HG03045 (cell line): ENCODE measurements around the gene CERS6.
"Not testable (repeated sequence)": the region's sequence is repeated elsewhere in the genome, so short reads cannot be mapped to it uniquely, and the experiment has no call there.

Source experiments
- ATAC-seq: cut with Tn5 transposase; IDR thresholded peaks from one replicate; pipeline ENCODE4 v1.9.1; 2021; ENCODE audit warnings: mild to moderate bottlenecking, moderate library complexity; ENCODE audit not compliant: unreplicated experiment

CERS6 gene

DNA sequence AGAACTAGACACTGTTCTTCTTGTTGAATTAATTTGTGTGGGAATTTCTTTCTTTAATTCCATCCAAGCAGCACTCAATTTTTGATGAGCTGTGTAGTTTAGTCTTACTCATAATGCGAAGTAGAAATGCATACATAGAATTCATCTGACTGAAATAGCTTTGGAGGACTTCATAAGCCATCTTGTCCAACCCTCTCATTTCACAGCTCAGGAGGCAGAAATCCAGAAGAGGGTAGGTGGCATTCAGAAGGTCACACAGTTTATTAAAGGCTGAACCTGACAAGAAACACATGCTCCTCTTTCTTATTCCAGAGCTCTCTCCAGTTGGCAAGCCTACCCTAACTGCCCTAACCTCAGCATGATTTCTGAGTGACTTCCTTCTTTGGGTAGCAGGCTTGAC is 177.1 kb downstream of the CERS6 start:
- ATAC-seq = no peak

- no peak for ATAC-seq
Measured at GRCh38 chr2:168633895-168634294, 177.8 kb downstream of the CERS6 start.

DNA sequence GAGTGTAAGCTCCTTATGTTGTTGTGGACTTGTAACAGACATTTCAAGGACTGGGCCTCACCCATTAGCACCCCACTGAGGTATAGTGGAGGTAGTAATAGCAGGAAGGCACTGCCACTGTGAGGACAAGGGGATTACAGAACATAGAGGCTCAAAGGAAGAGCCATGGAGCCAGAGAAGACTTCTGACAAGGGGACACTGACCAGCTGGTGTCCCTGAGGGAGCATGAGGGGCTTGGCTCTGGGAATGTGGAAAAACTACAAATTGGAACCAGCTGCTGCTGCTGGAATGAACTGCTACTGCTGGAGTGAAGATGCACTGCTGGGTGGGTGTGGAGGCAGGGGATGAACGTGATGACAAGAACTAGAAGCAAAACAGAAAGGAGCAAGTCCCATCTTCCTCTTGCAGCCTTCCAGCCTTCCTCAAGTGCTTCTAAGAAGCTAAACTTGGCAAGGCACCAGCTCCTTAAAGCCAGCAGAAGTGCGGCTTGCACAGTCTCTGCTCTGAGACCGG is 179.0 kb downstream of the CERS6 start:
- no peak for ATAC-seq

- ATAC-seq = no peak
Measured at GRCh38 chr2:168639018-168639417, 182.9 kb downstream of the CERS6 start.

- no peak for ATAC-seq
Measured at GRCh38 chr2:168639441-168639898, 183.4 kb downstream of the CERS6 start.

GRCh38 chr2:168640039-168640438 is 184.0 kb downstream of the CERS6 start:
- no peak for ATAC-seq

GRCh38 chr2:168641636-168642035 is 185.6 kb downstream of the CERS6 start:
- no peak for ATAC-seq

- ATAC-seq = no peak
Measured at GRCh38 chr2:168642873-168643272, 186.8 kb downstream of the CERS6 start.

DNA sequence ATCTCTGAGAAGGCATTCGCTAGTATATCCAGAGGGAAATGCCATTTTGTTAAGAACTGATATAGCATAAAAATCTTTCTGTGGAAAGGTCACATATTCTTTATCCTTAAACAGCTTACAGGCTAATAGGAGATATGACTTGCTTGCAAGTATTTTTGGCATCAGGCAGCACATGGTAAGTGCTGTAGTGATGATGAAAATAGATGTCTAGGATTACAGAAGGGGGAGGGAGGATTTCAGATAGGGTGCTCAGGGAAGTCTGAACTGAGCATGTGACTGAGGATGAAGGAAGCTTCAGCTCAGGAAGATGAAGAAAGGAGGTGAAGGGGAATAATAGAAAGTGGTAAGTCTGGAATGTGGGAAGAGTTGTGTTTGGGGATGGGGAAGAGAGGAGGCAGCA is 187.9 kb downstream of the CERS6 start:
- no peak for ATAC-seq

GRCh38 chr2:168645696-168646338 is 189.7 kb downstream of the CERS6 start:
- ATAC-seq = no peak

- no peak for ATAC-seq
Measured at GRCh38 chr2:168649105-168649504, 193.0 kb downstream of the CERS6 start.

GRCh38 chr2:168649562-168649961 is 193.5 kb downstream of the CERS6 start:
- ATAC-seq = no peak

DNA sequence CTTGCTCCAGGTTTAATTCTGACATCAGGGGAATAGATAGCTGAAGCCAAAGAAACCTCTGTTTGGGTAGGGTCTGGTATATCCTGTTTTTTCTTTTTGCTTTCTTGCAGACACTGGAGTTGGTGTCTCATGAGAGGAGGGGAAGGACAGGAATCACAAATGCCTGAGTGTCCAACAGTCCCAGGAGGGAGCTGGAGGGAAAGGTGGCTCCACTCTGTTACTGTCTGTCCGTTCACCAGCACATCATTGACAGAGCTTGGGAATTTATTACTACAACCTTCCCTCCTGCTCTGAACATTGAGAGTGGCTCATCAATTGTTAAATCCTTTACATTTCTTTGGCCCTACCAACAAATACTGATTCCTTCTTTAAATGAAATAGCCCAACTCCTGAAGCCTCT is 194.1 kb downstream of the CERS6 start:
- no peak for ATAC-seq

DNA sequence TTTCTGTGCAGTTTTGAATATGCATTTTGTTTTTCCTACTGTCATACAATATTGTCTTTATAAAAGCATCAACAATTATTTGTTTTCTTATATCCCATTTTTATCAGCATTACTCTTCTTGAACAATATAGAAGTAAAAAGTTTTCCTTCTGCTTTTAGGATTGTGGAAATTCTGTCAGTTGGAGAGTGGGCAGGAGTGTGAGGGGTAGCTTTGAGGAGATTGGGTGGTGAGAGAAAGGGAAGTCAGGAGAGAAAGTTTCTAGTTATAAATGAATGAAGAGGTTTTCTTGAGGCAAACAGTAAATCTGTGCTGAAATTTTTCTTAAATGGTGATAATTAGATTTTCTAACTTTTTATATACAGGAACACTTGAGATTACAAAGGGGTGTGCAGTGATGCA is 194.7 kb downstream of the CERS6 start:
- ATAC-seq = no peak

- no peak for ATAC-seq
Measured at GRCh38 chr2:168652997-168653921, 197.2 kb downstream of the CERS6 start.

DNA sequence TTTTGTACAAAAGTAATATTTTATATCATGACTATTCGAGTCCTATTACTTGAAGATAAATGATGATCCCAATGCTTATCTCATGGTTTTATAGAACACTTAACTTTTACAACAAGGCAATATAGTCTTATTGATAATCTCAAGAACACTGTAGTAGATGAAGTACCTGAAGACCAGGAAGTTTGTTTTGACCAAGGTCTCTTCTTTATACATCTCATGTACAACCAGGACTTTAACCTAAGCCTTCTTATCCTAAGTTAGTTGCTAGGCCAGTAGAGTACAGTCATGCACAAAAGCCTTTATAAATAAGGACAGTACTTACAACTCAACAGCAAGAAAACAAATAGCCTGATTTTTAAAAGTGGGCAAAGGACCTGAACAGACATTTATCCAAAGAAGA is 198.6 kb downstream of the CERS6 start:
- ATAC-seq = no peak

DNA sequence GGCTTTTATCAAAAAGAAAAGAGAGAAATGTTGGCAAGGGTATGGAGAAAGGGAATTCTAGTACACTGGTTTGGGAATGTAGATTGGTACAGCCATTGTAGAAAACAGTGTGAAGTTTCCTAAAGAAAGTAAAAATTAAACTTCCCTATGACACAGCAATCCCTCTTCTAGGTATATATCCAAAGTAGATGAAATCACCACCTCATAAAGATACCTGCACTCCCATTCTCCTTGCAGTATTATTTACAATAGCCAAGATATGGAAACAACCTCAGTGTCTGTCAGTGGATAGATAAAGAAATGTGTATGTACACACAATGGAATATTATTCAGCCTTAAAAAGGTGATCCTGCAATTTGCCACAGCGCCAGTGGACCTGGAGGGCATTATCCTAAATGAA is 199.1 kb downstream of the CERS6 start:
- ATAC-seq = no peak

DNA sequence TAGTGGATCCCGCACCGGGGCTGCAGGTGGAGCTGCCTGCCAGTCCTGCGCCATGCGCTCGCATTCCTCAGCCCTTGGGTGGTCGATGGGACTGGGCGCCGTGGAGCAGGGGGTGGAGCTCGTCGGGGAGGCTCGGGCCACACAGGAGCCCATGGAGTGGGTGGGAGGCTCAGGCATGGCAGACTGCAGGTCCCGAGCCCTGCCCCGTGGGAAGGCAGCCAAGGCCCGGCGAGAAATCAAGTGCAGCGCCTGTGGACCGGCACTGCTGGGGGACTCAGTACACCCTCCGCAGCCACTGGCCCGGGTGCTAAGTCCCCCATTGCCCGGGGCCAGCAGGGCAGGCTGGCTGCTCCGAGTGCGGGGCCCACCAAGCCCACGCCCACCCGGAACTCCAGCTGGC is 201.3 kb downstream of the CERS6 start:
- ATAC-seq = not testable (repeated sequence)

GRCh38 chr2:168658706-168659105 is 202.6 kb downstream of the CERS6 start:
- ATAC-seq = no peak

GRCh38 chr2:168660870-168661862 is 205.1 kb downstream of the CERS6 start:
- ATAC-seq = no peak

DNA sequence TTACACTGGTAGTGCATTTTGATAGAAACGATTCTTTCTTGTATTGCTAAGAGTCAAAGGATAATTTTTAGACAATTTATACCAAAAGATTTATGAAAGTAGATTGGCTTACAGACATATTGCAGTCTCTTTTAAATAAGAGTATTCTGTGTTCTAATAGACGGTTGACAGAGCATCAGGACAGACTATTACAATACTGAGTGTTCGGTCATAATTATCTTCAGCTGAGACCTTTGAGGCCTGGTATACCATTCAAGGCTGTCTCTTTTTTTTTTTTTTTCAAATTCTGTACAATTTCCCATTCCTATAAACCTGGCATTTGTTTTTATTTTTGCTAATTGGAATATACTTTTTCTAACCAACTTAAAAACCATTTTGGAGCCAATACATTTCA is 205.8 kb downstream of the CERS6 start:
- no peak for ATAC-seq
